ENCODE measurements around the gene HMCN1. TPM values are rescaled to one million over a fixed set of nuclear protein-coding genes. Genes with fewer than 3 reads are reported as not detected.

Gene HMCN1
- total RNA-seq, 1 donor from 2014 or later = 22.2 TPM

DNA sequence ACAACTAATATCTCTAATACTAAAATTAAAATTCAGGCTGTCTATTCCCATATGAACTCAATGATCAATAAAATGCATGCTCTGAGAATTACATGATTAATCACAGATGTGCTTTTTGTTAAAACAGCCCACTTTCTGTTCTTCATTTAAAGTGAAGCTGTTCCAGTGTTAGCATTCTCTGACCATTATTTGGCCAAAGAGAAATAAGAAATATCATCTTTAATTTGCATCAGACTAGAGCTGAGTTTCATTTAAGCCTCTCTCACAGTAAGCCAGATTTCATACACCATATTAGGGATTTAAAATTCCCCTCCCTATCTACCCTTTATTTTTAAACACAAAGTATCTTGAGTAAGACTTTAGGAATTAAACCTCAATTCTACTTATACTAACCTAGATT, 379.3 kb downstream of the HMCN1 start:
- TF ChIP-seq, protein P1, sequence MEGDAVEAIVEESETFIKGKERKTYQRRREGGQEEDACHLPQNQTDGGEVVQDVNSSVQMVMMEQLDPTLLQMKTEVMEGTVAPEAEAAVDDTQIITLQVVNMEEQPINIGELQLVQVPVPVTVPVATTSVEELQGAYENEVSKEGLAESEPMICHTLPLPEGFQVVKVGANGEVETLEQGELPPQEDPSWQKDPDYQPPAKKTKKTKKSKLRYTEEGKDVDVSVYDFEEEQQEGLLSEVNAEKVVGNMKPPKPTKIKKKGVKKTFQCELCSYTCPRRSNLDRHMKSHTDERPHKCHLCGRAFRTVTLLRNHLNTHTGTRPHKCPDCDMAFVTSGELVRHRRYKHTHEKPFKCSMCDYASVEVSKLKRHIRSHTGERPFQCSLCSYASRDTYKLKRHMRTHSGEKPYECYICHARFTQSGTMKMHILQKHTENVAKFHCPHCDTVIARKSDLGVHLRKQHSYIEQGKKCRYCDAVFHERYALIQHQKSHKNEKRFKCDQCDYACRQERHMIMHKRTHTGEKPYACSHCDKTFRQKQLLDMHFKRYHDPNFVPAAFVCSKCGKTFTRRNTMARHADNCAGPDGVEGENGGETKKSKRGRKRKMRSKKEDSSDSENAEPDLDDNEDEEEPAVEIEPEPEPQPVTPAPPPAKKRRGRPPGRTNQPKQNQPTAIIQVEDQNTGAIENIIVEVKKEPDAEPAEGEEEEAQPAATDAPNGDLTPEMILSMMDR (IDR thresholded peaks at IDR 0.05; ENCODE audit: unreplicated experiment) = no peak
- H3K36me3 Mint-ChIP-seq (ENCODE audit: low read depth, unreplicated experiment) = peaks cover 7% of the 10 kb centered on the region

DNA sequence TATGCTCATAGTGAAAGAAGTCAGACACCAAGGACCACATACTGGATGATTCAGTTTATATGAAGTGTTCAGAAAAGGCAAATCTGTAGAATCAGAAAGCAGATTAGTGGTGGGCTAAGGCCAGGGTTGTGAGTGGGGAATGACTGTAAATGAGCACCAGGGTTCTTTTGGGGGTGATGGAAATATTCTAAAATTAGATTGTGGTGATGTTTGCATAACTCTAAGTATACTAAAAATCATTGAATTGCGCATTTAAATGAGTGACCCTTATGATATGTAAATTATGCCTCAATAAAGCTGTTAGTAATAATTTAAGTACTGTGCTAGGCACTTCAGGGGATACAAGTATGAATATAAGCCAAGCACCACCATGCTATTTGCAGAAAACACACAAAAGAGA, 384.5 kb downstream of the HMCN1 start:
- no peak for DNase-seq (ENCODE audit: low spot score)
- peaks cover under 1% of the 10 kb centered on the region for H3K36me3 Mint-ChIP-seq (ENCODE audit: low read depth, unreplicated experiment)
- H3K4me1 Mint-ChIP-seq (ENCODE audit: unreplicated experiment) = no peaks in the 10 kb centered on the region
- H3K4me3 Mint-ChIP-seq (ENCODE audit: unreplicated experiment) = no peak overlapping the region
- H3K27ac Mint-ChIP-seq (ENCODE audit: unreplicated experiment) = no peak overlapping the region
- TF ChIP-seq, protein P1 (IDR thresholded peaks at IDR 0.05; ENCODE audit: unreplicated experiment) = no peak
- peaks cover 1% of the 10 kb centered on the region for H3K27me3 Mint-ChIP-seq (ENCODE audit: unreplicated experiment)
- H3K9me3 Mint-ChIP-seq (ENCODE audit: unreplicated experiment) = no peaks in the 10 kb centered on the region

More for the DNA sequence above, 379.3 kb downstream of the HMCN1 start:
- no peak for DNase-seq (ENCODE audit: low spot score)
- Mint-ChIP-seq H3K4me3 (ENCODE audit: unreplicated experiment) (no peak overlapping the region), H3K9me3 (ENCODE audit: unreplicated experiment) (no peaks in the 10 kb centered on the region), H3K27ac (ENCODE audit: unreplicated experiment) (no peak overlapping the region), H3K4me1 (ENCODE audit: unreplicated experiment) (no peaks in the 10 kb centered on the region), H3K27me3 (ENCODE audit: unreplicated experiment) (no peaks in the 10 kb centered on the region)

DNA sequence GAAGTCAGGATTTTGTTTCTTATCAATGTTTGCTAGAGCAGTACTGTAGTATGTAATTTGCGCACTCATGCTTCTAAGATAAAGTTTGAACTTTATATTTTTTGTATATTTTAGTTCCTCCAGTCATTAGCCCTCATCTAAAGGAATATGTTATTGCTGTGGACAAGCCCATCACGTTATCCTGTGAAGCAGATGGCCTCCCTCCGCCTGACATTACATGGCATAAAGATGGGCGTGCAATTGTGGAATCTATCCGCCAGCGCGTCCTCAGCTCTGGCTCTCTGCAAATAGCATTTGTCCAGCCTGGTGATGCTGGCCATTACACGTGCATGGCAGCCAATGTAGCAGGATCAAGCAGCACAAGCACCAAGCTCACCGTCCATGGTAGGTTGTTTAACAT, 388.6 kb downstream of the HMCN1 start:
- H3K4me3 Mint-ChIP-seq (ENCODE audit: unreplicated experiment) = no peak overlapping the region
- TF ChIP-seq, protein P1 (IDR thresholded peaks at IDR 0.05; ENCODE audit: unreplicated experiment) = no peak
- H3K9me3 Mint-ChIP-seq (ENCODE audit: unreplicated experiment) = no peaks in the 10 kb centered on the region
- no peak overlapping the region for H3K27ac Mint-ChIP-seq (ENCODE audit: unreplicated experiment)
- no peaks in the 10 kb centered on the region for H3K36me3 Mint-ChIP-seq (ENCODE audit: low read depth, unreplicated experiment)
- H3K27me3 Mint-ChIP-seq (ENCODE audit: unreplicated experiment) = peaks cover 1% of the 10 kb centered on the region
- H3K4me1 Mint-ChIP-seq (ENCODE audit: unreplicated experiment) = no peaks in the 10 kb centered on the region
- no peak for DNase-seq (ENCODE audit: low spot score)

DNA sequence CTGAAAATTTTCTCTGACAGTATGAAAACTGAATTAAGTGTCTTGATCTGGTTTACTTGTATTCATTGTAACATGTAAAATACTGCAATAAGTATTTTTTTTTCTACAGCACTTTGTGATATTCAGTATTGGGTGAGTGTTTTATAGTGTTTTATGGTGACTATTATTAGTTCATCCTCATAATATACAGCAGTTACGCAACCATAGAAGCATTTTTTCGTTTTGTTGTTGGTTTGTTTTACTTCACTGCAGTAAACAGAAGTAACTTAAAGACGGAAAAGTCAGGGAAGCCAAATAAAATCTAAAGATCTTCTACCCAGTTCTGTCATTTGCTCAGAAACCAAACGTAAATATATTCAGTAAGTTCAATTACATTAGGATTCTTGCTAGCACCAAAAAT, 390.8 kb downstream of the HMCN1 start:
- Mint-ChIP-seq H3K4me1 (ENCODE audit: unreplicated experiment) (no peaks in the 10 kb centered on the region), H3K27ac (ENCODE audit: unreplicated experiment) (no peak overlapping the region), H3K36me3 (ENCODE audit: low read depth, unreplicated experiment) (no peaks in the 10 kb centered on the region), H3K9me3 (ENCODE audit: unreplicated experiment) (no peaks in the 10 kb centered on the region), H3K4me3 (ENCODE audit: unreplicated experiment) (no peak overlapping the region), H3K27me3 (ENCODE audit: unreplicated experiment) (peaks cover 1% of the 10 kb centered on the region)
- DNase-seq (ENCODE audit: low spot score) = no peak
- TF ChIP-seq, protein P1 (IDR thresholded peaks at IDR 0.05; ENCODE audit: unreplicated experiment) = no peak

DNA sequence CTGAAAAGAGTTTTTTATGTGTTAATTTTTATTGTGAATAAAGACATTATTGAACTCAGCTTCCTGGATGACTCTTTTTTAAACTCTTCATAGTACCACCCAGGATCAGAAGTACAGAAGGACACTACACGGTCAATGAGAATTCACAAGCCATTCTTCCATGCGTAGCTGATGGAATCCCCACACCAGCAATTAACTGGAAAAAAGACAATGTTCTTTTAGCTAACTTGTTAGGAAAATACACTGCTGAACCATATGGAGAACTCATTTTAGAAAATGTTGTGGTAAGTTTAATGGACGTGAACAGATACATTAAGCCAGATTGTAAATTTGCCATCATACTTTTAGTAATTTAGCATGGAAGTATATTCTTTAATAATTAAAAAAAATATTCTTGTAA, 391.3 kb downstream of the HMCN1 start:
- no peak overlapping the region for H3K27ac Mint-ChIP-seq (ENCODE audit: unreplicated experiment)
- peaks cover 1% of the 10 kb centered on the region for H3K27me3 Mint-ChIP-seq (ENCODE audit: unreplicated experiment)
- no peaks in the 10 kb centered on the region for H3K9me3 Mint-ChIP-seq (ENCODE audit: unreplicated experiment)
- DNase-seq (ENCODE audit: low spot score) = no peak
- no peaks in the 10 kb centered on the region for H3K4me1 Mint-ChIP-seq (ENCODE audit: unreplicated experiment)
- no peaks in the 10 kb centered on the region for H3K36me3 Mint-ChIP-seq (ENCODE audit: low read depth, unreplicated experiment)
- TF ChIP-seq, protein P1 (IDR thresholded peaks at IDR 0.05; ENCODE audit: unreplicated experiment) = no peak
- no peak overlapping the region for H3K4me3 Mint-ChIP-seq (ENCODE audit: unreplicated experiment)

All from endothelial cell (in vitro differentiated cells).